Progenitor cell of endocrine pancreas (in vitro differentiated cells): Measurements from ENCODE around the gene COL15A1. TPM values are rescaled to one million over a fixed set of nuclear protein-coding genes. Genes with fewer than 3 reads are reported as not detected.

Experiments
- DNase-seq: peaks from one replicate; pipeline ENCODE4 v3.0.0; 2021; ENCODE audit warnings: low spot score; ENCODE audit not compliant: unreplicated experiment
- H3K27ac Mint-ChIP-seq: 2 replicates; pipeline ENCODE4 v1.8.0; 2021; ENCODE audit warnings: mild to moderate bottlenecking, moderate library complexity, mixed read lengths
- H3K27me3 Mint-ChIP-seq: 2 replicates; pipeline ENCODE4 v1.8.0; 2021; ENCODE audit warnings: mixed read lengths
- H3K36me3 Mint-ChIP-seq: 2 replicates; pipeline ENCODE4 v1.8.0; 2022; ENCODE audit warnings: mixed read lengths; ENCODE audit not compliant: insufficient read depth
- H3K4me1 Mint-ChIP-seq: 2 replicates; pipeline ENCODE4 v1.8.0; 2021; ENCODE audit warnings: low read depth, mixed read lengths
- H3K4me3 Mint-ChIP-seq: 2 replicates; pipeline ENCODE4 v1.8.0; 2021; ENCODE audit warnings: low read depth, mild to moderate bottlenecking, moderate library complexity, mixed read lengths
- H3K9me3 Mint-ChIP-seq: 2 replicates; pipeline ENCODE4 v1.8.0; 2021; ENCODE audit warnings: low read depth, mixed read lengths
- CTCF ChIP-seq: fragments of 200-600 bp; sonication (generic); IDR thresholded peaks from one replicate; pipeline ENCODE4 v1.5.0; 2021; ENCODE audit warnings: antibody characterized with exemption, mild to moderate bottlenecking; ENCODE audit not compliant: unreplicated experiment
- total RNA-seq: library from RNA; stranded (reverse); gene quantifications from 2 replicates; pipeline ENCODE4 v1.2.1, GENCODE V29; 2021

Gene COL15A1
- total RNA-seq, 1 donor from 2014 or later, result not detected

DNA sequence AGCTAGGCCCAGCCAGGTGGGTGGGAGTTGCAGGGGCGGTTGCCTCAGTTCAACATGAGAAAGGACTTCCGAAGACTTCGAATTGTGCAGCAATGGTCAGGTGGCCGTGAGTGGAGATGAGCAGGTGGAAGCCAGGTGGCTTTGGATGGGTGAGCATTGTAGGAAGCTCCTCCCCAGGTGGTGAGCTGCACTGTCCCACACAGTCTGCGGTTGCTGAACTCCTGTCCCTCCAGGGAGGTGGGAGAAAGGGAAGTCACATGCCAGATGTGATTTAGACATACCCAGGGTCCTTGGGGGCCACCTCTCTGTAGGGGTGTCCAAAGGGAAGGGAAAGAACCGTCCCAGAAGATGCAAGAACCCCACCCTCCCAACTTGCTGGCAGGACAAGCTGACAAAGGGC is 30.4 kb downstream of the COL15A1 start:
- Mint-ChIP-seq H3K9me3 (no peaks in the 10 kb centered on the region), H3K27ac (no peak overlapping the region), H3K4me1 (no peaks in the 10 kb centered on the region), H3K36me3 (no peaks in the 10 kb centered on the region), H3K4me3 (no peak overlapping the region), H3K27me3 (peaks cover 50% of the 10 kb centered on the region)
- no peak for TF ChIP-seq CTCF
- DNase-seq, result no peak

DNA sequence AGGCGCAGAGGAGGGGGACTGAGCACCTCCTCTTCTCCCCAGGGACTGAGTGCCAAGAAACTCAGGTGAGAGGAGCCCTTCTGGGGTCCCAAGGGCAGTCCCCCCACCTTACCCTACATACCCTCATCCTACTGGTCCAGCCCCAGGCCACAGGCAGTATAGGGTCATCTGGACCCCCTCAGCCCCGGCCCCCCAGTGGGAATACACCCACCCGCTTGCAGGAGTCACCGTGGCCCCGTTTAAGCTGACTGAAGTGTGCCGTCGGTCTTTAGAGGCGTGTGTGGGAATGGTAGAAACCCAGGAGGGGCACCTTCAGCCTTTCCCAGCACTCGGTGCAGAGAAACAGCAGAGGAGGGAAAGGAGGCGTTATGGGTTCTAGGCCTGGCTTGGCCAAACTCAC is 30.8 kb downstream of the COL15A1 start:
- no peak overlapping the region for H3K27ac Mint-ChIP-seq
- no peaks in the 10 kb centered on the region for H3K36me3 Mint-ChIP-seq
- TF ChIP-seq CTCF, result no peak
- no peaks in the 10 kb centered on the region for H3K4me1 Mint-ChIP-seq
- peaks cover 50% of the 10 kb centered on the region for H3K27me3 Mint-ChIP-seq
- no peaks in the 10 kb centered on the region for H3K9me3 Mint-ChIP-seq
- no peak for DNase-seq
- no peak overlapping the region for H3K4me3 Mint-ChIP-seq

DNA sequence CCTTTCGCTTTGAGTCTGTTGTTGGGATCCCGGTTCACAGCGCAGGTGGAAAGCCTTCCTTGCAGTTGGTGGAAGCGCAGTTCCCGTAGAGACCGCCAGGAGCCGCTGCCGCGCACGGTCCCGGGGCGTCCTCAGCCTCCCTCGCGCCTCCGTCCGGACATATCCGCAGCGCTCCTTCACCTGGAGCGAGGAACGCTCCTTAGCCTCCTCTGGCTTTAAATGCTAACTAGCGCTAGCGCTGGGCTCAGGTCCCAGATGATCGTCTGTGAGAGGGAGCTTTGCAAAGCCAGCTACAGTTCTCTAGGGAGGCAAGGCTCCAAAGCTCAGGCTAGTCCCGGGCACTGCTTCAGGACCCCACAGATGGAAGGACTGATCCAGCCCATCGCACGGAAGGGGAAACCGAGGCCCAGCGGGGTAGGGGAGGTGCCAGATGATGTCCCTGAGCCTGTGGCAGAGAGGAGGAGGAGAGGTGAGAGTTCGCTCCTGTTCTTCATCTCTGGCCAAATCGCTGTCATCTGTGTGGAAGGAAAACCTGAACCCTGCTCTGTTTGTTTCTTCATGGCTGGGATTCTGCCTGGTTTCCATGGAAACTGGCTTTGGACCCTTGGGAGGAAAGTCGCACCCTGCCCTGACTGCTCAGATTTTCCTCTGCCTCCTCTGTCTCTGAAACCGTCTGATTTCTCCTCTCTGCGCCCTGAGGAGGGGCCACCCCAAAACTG is 31.4 kb downstream of the COL15A1 start:
- Mint-ChIP-seq H3K36me3 (no peaks in the 10 kb centered on the region), H3K9me3 (no peaks in the 10 kb centered on the region), H3K27ac (no peak overlapping the region), H3K27me3 (peaks cover 44% of the 10 kb centered on the region), H3K4me3 (no peak overlapping the region), H3K4me1 (no peaks in the 10 kb centered on the region)
- TF ChIP-seq CTCF, result peak; percentile 96
- peak; percentile 87 for DNase-seq

DNA sequence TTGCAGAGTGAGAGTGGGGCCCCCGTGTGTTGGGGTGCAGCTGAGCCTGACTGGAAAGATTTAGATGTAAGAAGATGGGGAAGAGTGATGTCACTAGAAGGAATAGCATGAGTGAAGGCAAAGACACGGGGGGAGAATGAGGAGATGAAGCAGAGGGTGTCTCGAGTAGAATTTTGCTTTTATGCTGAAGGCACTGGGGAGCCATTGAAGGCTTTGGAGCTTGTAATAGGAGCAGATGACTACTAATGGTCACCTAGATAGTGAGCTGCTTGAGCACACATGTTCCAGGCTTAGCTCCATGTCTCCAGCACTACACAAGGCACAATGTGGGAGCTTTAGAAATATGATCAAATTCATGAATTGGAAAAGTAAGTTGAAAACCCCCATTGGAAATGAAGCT is 32.1 kb downstream of the COL15A1 start:
- Mint-ChIP-seq H3K4me1 (no peaks in the 10 kb centered on the region), H3K9me3 (no peaks in the 10 kb centered on the region), H3K4me3 (no peak overlapping the region), H3K27ac (no peak overlapping the region), H3K36me3 (no peaks in the 10 kb centered on the region), H3K27me3 (peaks cover 40% of the 10 kb centered on the region)
- DNase-seq, result no peak
- TF ChIP-seq CTCF, result no peak

- Mint-ChIP-seq H3K9me3 (no peaks in the 10 kb centered on the region), H3K27ac (no peak overlapping the region), H3K36me3 (no peaks in the 10 kb centered on the region), H3K4me3 (no peak overlapping the region), H3K4me1 (no peaks in the 10 kb centered on the region), H3K27me3 (peaks cover 40% of the 10 kb centered on the region)
- no peak for TF ChIP-seq CTCF
- no peak for DNase-seq
These were observed 33.6 kb downstream of the COL15A1 start for GRCh38 chr9:98977246-98977714.
